Epithelial cell of prostate (primary cell): Measurements from ENCODE around the gene FBXO45.
"Not testable (repeated sequence)": the region's sequence is repeated elsewhere in the genome, so short reads cannot be mapped to it uniquely, and the experiment has no call there.

Experiments used
- DNase-seq: peaks from one replicate; pipeline ENCODE4 v3.0.0-alpha.2; 2011; ENCODE audit warnings: low read depth, low spot score
- H3K27ac ChIP-seq: fragments of 450-650 bp; 2 replicates; pipeline ENCODE4 v1.5.1; 2017; ENCODE audit warnings: mild to moderate bottlenecking

The FBXO45 gene

GRCh38 chr3:196636369-196637349 is 68.2 kb downstream of the FBXO45 start:
- no peak overlapping the region for H3K27ac ChIP-seq
- DNase-seq = no peak

- not testable (repeated sequence) for DNase-seq
These were observed 69.5 kb downstream of the FBXO45 start for GRCh38 chr3:196637941-196638340.

More at GRCh38 chr3:196637941-196638340, 69.5 kb downstream of the FBXO45 start:
- not testable (repeated sequence) for H3K27ac ChIP-seq
